HL-60/S4 treated with retinoic acid at 250 ng/mL for 4 days and 3 days (cell line): ENCODE measurements around the gene USP12.
"Not testable (repeated sequence)": the region's sequence is repeated elsewhere in the genome, so short reads cannot be mapped to it uniquely, and the experiment has no call there.

Source experiments
- in situ Hi-C: fragments of 300-500 bp; cut with MboI; formaldehyde crosslinking; loops from 2 replicates; pipeline ENCODE4 v1.7.0; 2022; ENCODE audit warnings: low sequenced_read_pairs

Gene USP12

DNA sequence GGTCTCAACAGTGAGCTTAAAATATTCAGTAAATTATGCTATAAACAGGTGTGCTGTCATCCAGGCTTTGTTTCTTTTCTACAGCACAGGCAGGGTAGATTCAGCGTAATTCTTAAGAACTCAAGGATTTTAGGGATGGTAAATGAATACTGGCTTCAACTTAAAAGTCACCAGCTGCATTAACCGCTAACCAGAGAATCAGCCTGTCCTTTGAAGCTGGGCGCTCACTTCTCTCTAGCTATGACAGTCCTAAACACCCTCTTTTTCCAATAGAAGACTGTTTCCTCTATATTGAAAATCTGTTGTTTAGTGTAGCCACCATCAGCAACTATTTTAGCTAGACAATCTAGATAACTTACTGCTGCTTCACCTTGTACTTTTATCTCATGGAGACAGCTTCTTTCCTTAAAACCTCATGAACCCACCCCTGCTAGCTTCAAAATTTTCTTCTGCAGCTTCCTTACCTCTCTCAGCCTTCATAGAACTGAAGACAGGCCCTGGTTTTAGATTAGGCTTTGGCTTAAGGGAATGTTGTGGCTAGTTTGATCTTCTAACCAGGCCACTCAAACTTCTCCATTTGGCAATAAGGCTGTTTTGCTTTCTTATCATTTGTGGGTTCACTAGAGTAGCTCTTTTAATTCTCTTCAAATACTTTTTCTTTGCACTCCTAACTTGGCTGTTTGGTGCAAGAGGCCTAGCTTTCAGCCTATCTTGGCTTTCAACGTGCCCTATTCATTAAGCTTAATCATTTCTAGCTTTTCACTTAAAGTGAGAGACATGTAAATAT is 89.5 kb downstream of the USP12 start:
- in situ Hi-C loops = no loop called here

DNA sequence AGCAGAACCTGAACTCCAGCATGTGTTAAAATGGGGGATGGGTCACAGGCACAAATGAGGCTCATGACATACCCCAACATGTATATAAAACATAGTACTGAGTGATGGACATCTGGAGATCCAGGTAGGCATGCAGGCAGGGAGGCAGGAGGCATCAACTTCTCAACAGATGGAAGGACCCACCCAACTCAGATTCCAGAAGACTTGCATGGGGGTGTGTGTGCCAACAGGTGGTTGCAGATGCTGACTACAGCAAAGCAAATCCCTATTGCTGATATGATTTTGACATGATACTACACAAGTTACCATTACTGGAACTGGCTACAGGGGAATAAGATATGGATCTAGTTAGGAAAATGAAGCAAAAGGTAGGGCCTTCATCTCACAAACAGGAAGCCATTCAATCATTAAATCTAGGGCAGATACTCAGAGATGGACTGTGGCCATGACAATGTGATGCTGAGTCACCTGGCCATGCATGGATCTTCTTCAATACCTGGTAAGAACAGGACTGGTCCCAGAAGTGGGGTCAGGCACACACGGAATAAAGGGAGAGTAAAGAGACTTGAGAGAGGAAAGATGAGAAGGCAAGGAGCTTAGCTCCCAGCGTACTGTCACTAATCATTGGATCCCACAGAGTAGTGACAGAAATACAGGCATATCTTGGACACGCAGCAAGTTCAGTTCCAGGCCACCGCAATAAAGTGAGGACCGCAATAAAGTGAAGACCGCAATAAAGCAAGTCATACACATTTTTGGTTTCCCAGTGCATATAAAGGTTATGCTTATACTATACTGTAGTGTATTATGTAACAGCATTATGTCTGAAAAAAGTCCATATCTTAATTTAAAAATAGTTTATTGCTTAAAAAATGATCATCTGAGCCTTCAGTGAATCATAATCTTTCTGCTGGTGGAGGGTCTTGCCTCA is 91.3 kb downstream of the USP12 start:
- in situ Hi-C loops = no loop called here

DNA sequence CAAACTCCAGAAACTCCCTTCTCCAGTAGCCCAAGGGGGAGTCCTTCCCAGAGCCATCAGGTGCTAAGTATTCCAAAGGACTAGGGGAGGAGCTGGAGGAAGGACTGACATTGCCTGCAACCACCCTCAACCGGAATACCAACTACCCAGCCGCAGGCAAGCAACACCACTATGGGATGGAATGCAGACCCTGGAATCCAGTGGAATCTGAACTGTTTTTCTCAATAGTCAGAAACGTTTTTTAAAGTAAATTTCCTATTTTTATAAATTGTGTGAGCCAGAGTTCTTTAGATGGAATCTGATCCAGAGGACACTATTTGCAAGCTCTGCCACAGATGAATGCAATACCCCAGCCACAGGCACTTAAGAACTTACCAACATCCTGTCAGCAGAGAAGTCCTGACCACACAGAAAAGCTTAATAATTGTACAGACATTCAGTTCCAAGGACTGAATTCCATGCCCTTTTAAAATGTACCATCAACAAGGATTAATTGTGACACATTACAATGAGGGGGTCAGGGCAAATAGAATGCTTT is 92.1 kb downstream of the USP12 start:
- in situ Hi-C loops = no loop called here

- in situ Hi-C loops = no loop called here
Measured at GRCh38 chr13:27077451-27077850, 94.2 kb downstream of the USP12 start.

GRCh38 chr13:27076421-27076820 is 95.2 kb downstream of the USP12 start:
- in situ Hi-C loops = no loop called here

DNA sequence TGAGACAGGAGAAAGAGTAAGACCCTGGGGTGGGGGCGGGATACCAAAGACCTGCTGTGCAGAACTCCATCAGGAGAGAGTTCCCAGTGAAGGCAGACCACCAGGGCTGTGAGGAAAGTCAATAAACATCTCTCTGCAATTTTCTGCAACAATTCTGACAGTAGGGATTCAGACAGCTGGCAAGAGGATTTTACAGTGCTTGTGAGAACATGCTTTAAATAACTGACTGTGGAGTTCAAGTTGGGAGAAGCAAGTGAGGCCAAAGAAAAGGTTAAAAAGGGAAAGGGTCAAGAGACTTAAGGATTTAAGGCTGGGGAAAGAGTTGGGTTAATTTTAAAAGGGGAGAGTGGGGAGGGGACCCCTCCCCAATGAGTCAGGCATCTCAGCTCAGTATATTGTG is 98.4 kb downstream of the USP12 start:
- in situ Hi-C loops = no loop called here

DNA sequence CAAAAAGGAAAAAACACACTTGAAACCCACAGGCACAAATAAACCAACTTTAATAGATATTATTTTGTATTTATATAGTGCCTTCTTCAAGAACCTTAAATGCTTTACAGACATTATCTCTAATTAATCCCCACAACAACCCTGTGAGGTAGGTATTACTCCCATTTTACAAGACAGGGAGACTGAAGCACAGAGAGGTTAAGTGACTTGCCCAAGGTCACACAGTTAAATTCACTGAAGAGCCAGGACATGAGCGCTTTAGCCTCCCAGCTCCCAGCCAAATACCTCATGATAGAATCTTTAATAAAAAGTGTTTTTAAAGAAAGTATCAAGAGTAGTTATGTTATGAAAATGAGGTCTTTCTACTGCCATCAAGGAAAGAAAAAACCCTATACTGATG is 105.5 kb downstream of the USP12 start:
- in situ Hi-C loops = not testable (repeated sequence)

GRCh38 chr13:27065582-27065981 is 106.0 kb downstream of the USP12 start:
- in situ Hi-C loops = no loop called here

DNA sequence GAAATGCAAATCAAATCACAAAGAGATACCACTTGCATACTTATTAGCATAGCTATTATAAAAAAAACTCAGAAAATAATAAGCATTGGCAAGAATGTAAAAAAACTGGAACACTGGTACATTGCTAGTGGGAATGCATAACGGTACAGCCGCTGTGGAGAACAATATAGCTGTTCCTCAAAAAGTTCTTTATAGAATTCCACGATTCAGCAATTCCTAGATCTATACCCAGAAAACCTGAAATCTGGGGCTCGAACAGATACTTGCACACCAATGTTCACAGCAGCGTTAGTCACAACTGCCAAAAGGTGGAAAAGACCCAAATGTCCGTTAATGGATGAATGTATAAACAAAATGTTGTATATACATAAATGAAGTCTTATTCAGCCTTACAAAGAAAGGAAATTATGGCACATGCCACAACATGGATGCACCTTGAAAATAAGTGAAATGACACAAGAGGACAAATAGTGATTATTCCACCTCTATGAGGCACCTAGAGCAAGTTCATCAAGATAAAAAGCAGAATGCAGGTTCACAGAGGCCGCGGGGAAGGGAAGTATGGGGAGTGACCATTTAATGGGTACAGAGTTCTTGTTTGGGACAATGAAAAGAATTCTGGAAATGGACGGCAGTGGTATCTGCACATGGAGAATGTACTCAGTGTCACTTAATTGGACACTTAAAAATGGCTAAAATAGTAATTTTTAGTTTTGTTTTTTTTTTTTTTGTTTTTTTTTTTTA is 107.2 kb downstream of the USP12 start:
- in situ Hi-C loops = no loop called here

DNA sequence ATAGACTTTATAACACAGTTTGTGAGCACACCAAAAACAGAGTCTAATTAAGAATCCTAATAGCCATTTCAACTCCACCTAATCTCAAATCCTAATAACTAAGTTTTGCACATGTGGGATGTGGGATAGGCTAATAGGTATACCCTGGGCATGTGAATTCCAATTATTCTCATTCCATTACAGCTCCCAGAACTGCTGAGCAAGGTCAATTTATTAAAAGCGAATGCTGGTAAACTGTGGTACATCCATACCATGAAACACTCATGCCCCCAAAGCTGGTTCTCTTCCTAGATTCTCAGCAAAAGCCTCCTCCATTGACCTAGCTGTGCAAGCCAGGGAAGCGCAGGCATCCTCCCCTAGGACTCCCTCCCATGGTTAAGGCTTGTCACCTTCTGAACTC is 113.8 kb downstream of the USP12 start:
- in situ Hi-C loops = no loop called here

GRCh38 chr13:27055526-27055925 is 116.1 kb downstream of the USP12 start:
- in situ Hi-C loops = no loop called here

- in situ Hi-C loops = no loop called here
Measured at GRCh38 chr13:27054760-27055159, 116.9 kb downstream of the USP12 start.

- in situ Hi-C loops = no loop called here
Measured at GRCh38 chr13:27053902-27054595, 117.6 kb downstream of the USP12 start.

- in situ Hi-C loops = no loop called here
Measured at GRCh38 chr13:27053210-27053884, 118.3 kb downstream of the USP12 start.

GRCh38 chr13:27052551-27053208 is 118.9 kb downstream of the USP12 start:
- in situ Hi-C loops = no loop called here

- in situ Hi-C loops = no loop called here
Measured at GRCh38 chr13:27047081-27047480, 124.5 kb downstream of the USP12 start.

DNA sequence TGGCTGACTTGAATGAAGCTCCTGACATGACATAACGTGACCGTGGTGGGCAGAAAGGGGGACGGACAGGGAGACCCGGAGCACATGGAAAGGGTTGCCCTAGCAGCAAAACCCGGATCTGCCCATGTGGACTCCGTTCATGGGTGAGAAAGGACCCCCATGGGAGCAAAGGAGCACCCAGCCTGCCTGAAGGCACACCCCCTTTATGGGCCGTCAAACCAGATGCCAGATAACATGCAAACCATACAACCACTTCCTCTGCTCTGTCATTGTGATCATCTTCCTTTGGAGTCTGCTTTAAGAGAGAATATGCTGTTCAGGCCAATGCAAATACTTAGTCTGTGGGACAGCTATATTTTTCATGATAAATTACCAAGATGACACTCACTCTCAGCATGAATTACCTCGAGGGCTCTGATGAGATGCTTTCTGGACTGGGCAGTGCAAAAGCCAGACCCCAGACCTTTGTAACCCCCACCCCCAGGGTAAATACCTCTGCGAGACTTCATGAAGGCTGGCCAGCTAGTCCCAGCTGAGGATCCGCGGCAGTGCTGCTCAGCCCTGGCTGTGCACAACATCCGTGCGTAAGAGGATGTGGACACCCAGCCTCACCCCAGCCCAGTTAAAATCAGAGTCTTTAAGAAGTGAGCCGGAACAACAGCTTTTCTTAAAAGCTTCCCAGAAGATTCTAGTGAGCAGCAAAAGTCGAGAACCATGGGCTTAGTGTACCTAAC is 126.6 kb downstream of the USP12 start:
- in situ Hi-C loops = no loop called here

- in situ Hi-C loops = no loop called here
Measured at GRCh38 chr13:27043013-27043412, 128.6 kb downstream of the USP12 start.

DNA sequence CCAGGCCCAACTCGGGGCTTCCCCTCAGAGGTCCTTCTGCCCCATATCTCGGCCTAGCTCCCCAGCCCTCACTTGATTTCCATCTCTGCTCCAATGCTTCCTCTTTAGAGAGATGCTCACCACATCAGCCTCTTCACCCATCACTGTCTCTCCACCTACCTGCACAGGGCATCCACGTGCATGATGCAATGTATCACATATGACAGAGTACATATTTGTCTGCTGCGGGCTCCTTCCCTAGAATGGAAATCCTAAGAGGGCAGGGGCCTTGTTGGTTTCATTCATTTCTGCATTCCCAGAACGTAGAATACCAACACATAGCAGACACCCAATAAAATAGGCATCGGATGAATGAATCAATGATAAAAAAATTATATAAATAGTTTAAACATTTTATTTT is 130.3 kb downstream of the USP12 start:
- in situ Hi-C loops = no loop called here
